IMR-90 (cell line): ENCODE data around the gene IQGAP2. TPM values are rescaled to one million over a fixed set of nuclear protein-coding genes. Genes with fewer than 3 reads are reported as not detected.
A peak's percentile ranks its signal among the peaks of the same experiment; 100 is the strongest.

Experiments used
- ATAC-seq: fragments of 200-7000 bp; cut with Tn5 transposase; 2 replicates; pipeline ENCODE4 v1.9.1; 2020; ENCODE audit warnings: low read depth, mild to moderate bottlenecking, moderate library complexity
- BruUV-seq: library from RNA; stranded (reverse); fragments of 400-500 nt; replicated peaks from 2 replicates; lab custom pipeline; 2021; lab: Mats Ljungman, UMichigan
- CTCF ChIA-PET: fragments of 300-600 bp; formaldehyde crosslinking; extraction: SDS; loops from one replicate; lab custom pipeline; 2021; ENCODE audit warnings: antibody characterized with exemption; lab: Yijun Ruan, JAX
- POLR2A ChIA-PET: fragments of 300-600 bp; sonication (Branson Sonifier 250); formaldehyde crosslinking; loops from one replicate; lab custom pipeline; 2022; ENCODE audit warnings: antibody characterized with exemption; ENCODE audit not compliant: unreplicated experiment; lab: Charles Lee
- DNase-seq: peaks from one replicate; pipeline ENCODE4 v3.0.0; 2013
- H2AFZ ChIP-seq: replicated peaks from 2 replicates; pipeline ENCODE3; 2013; ENCODE audit warnings: low read length, mild to moderate bottlenecking; ENCODE audit not compliant: poor library complexity
- H2AK5ac ChIP-seq: 2 replicates; pipeline ENCODE4 v1.6.1; 2013; ENCODE audit warnings: low read depth, low read length, inconsistent platforms
- H2AK9ac ChIP-seq: replicated peaks from 2 replicates; pipeline ENCODE3; 2013; ENCODE audit warnings: mild to moderate bottlenecking, low read depth, low read length, moderate library complexity; ENCODE audit not compliant: poor library complexity
- H2BK120ac ChIP-seq: 2 replicates; pipeline ENCODE4 v1.6.1; 2013; ENCODE audit warnings: low read depth, low read length, inconsistent platforms
- H2BK15ac ChIP-seq: 3 replicates; pipeline ENCODE4 v1.6.1; 2013; ENCODE audit warnings: low read depth, low read length, inconsistent platforms
- H2BK20ac ChIP-seq: 2 replicates; pipeline ENCODE4 v1.6.1; 2013; ENCODE audit warnings: low read depth, mild to moderate bottlenecking, inconsistent platforms, low read length, moderate library complexity
- H2BK5ac ChIP-seq: 2 replicates; pipeline ENCODE4 v1.6.1; 2013; ENCODE audit warnings: mild to moderate bottlenecking, low read depth, low read length, inconsistent platforms; ENCODE audit not compliant: poor library complexity, severe bottlenecking
- H3K14ac ChIP-seq: replicated peaks from 2 replicates; pipeline ENCODE4 v1.6.1; 2013; ENCODE audit warnings: low read depth, low read length, inconsistent platforms
- H3K18ac ChIP-seq: 2 replicates; pipeline ENCODE4 v1.6.1; 2013; ENCODE audit warnings: low read depth, low read length, control low read depth
- H3K23ac ChIP-seq: 2 replicates; pipeline ENCODE4 v1.6.1; 2013; ENCODE audit warnings: low read depth, low read length, inconsistent platforms
- H3K27ac ChIP-seq: 2 replicates; pipeline ENCODE4 v1.5.1; 2013; ENCODE audit warnings: mild to moderate bottlenecking, control low read depth, low read length; ENCODE audit not compliant: insufficient read depth
- H3K27me3 ChIP-seq: 2 replicates; pipeline ENCODE4 v1.6.1; 2013; ENCODE audit warnings: low read length; ENCODE audit not compliant: control insufficient read depth, insufficient read depth
- H3K36me3 ChIP-seq: 2 replicates; pipeline ENCODE4 v1.6.1; 2013; ENCODE audit warnings: low read length, mixed read lengths; ENCODE audit not compliant: control insufficient read depth, insufficient read depth
- H3K4ac ChIP-seq: 2 replicates; pipeline ENCODE4 v1.6.1; 2013; ENCODE audit warnings: low read depth, low read length, inconsistent platforms
- H3K4me1 ChIP-seq: 2 replicates; pipeline ENCODE4 v1.6.1; 2013; ENCODE audit warnings: low read length, mixed read lengths; ENCODE audit not compliant: control insufficient read depth, insufficient read depth
- H3K4me2 ChIP-seq: 2 replicates; pipeline ENCODE4 v1.6.1; 2013; ENCODE audit warnings: low read depth, mild to moderate bottlenecking, control low read depth, low read length, moderate library complexity
- H3K4me3 ChIP-seq: 2 replicates; pipeline ENCODE4 v1.5.1; 2013; ENCODE audit warnings: low read depth, mild to moderate bottlenecking, control low read depth, low read length, moderate library complexity; ENCODE audit not compliant: insufficient read depth
- H3K56ac ChIP-seq: 2 replicates; pipeline ENCODE4 v1.6.1; 2013; ENCODE audit warnings: low read length, inconsistent platforms; ENCODE audit not compliant: insufficient read depth; ENCODE audit errors: extremely low read depth
- H3K79me1 ChIP-seq, 2 experiments: 2 replicates each; pipeline ENCODE4 v1.6.1; 2013; ENCODE audit warnings: low read length in 2 of 2, inconsistent platforms in 1 of 2, low read depth in 1 of 2
- H3K9ac ChIP-seq: 2 replicates; pipeline ENCODE4 v1.6.1; 2013; ENCODE audit warnings: low read depth, low read length, control low read depth
- H3K9me1 ChIP-seq: 2 replicates; pipeline ENCODE4 v1.6.1; 2013; ENCODE audit warnings: low read length, inconsistent platforms; ENCODE audit not compliant: insufficient read depth
- H3K9me3 ChIP-seq: 2 replicates; pipeline ENCODE4 v1.6.1; 2013; ENCODE audit warnings: low read length; ENCODE audit not compliant: control insufficient read depth, insufficient read depth
- H4K20me1 ChIP-seq: 2 replicates; pipeline ENCODE4 v1.6.1; 2013; ENCODE audit warnings: low read length, inconsistent platforms; ENCODE audit not compliant: insufficient read depth
- H4K5ac ChIP-seq: 2 replicates; pipeline ENCODE4 v1.6.1; 2013; ENCODE audit warnings: mild to moderate bottlenecking, low read depth, low read length, control low read depth
- H4K8ac ChIP-seq, 2 experiments: 2 replicates each; pipeline ENCODE4 v1.6.1; 2013; ENCODE audit warnings: low read depth in 2 of 2, low read length in 2 of 2, control low read depth in 1 of 2, inconsistent platforms in 1 of 2
- H4K91ac ChIP-seq: 2 replicates; pipeline ENCODE4 v1.6.1; 2013; ENCODE audit warnings: low read depth, low read length, inconsistent platforms; ENCODE audit not compliant: insufficient read depth
- BHLHE40 ChIP-seq: fragments of 150-350 bp; IDR thresholded peaks from 2 replicates; pipeline ENCODE4 v1.6.1; 2016; ENCODE audit warnings: mild to moderate bottlenecking, low read depth, low read length
- CHD1 ChIP-seq: IDR thresholded peaks from 2 replicates; pipeline ENCODE4 v1.6.1; 2012; ENCODE audit warnings: low read depth, low read length, improper control_type of control experiment
- CTCF ChIP-seq: conservative IDR thresholded peaks from 2 replicates; pipeline ENCODE4 v1.5.1; 2012; ENCODE audit warnings: mild to moderate bottlenecking, low read depth, low read length, improper control_type of control experiment
- FOS ChIP-seq: fragments of 150-350 bp; IDR thresholded peaks from 2 replicates; pipeline ENCODE4 v1.6.1; 2016; ENCODE audit warnings: low read depth, low read length
- MAFK ChIP-seq: IDR thresholded peaks from 2 replicates; pipeline ENCODE4 v1.6.1; 2012; ENCODE audit warnings: low read depth, low read length, improper control_type of control experiment
- MAZ ChIP-seq: IDR thresholded peaks from 2 replicates; pipeline ENCODE4 v1.6.1; 2012; ENCODE audit warnings: low read depth, mild to moderate bottlenecking, low read length, improper control_type of control experiment, moderate library complexity, borderline replicate concordance
- NFE2L2 ChIP-seq: fragments of 150-350 bp; IDR thresholded peaks from 2 replicates; pipeline ENCODE4 v1.6.1; 2016; ENCODE audit warnings: low read depth, mild to moderate bottlenecking, low read length
- RAD21 ChIP-seq: IDR thresholded peaks from 2 replicates; pipeline ENCODE4 v1.6.1; 2012; ENCODE audit warnings: low read length, improper control_type of control experiment
- RCOR1 ChIP-seq: IDR thresholded peaks from 2 replicates; pipeline ENCODE4 v1.6.1; 2012; ENCODE audit warnings: mild to moderate bottlenecking, low read length, improper control_type of control experiment; ENCODE audit not compliant: insufficient replicate concordance
- RFX5 ChIP-seq: IDR thresholded peaks from 2 replicates; pipeline ENCODE4 v1.8.0; 2012; ENCODE audit warnings: low read depth, mild to moderate bottlenecking, low read length, moderate library complexity
- SMC3 ChIP-seq: fragments of 150-350 bp; IDR thresholded peaks from 2 replicates; pipeline ENCODE4 v1.6.1; 2016; ENCODE audit warnings: low read depth, mild to moderate bottlenecking, antibody characterized with exemption, low read length, moderate library complexity
- WGBS, 2 experiments: methylation state at CpG; one replicate each; pipeline versions ENCODE4 v1.1.5 to v1.1.7; 2013; ENCODE audit warnings: missing lambda C conversion rate in 2 of 2; ENCODE audit not compliant: insufficient read length in 1 of 2; ENCODE audit errors: extremely low coverage in 2 of 2; 5-methylcytosine and 5-hydroxymethylcytosine counted together
- dilution Hi-C: fragments of 300-500 bp; cut with HindIII; formaldehyde crosslinking; loops from one replicate; pipeline ENCODE4 v1.14.3; 2018; ENCODE audit warnings: low sequenced_read_pairs; ENCODE audit not compliant: unreplicated experiment
- in situ Hi-C: fragments of 300-500 bp; cut with MboI; formaldehyde crosslinking; loops from 3 replicates; pipeline ENCODE4 v1.14.3; 2019; ENCODE audit warnings: low sequenced_read_pairs, inconsistent platforms, mixed read lengths
- intact Hi-C: fragments of 100-400 bp; cut with micrococcal nuclease; formaldehyde crosslinking; loops from 2 replicates; pipeline ENCODE4 v1.10.0; 2022
- polyA plus RNA-seq, 3 experiments: library from polyadenylated mRNA; depleted of rRNA; stranded (reverse); fragments of >200 nt; gene quantifications; 2 replicates each; pipeline ENCODE4 v1.2.3, GENCODE V29; 2012; ENCODE audit warnings: low replicate concordance in 1 of 3
- total RNA-seq: library from RNA; depleted of rRNA; stranded (reverse); fragments of >200 nt; gene quantifications from 2 replicates; pipeline ENCODE4 v1.2.3, GENCODE V29; 2012
- TF ChIP-seq, protein P1 (sequence below): fragments of 150-350 bp; IDR thresholded peaks from 2 replicates; pipeline ENCODE4 v1.6.1; 2016; ENCODE audit warnings: low read depth, mild to moderate bottlenecking, low read length, moderate library complexity, borderline replicate concordance
- TF ChIP-seq, protein P2 (sequence below): fragments of 150-350 bp; IDR thresholded peaks from 2 replicates; pipeline ENCODE4 v1.6.1; 2017; ENCODE audit warnings: mild to moderate bottlenecking, antibody characterized with exemption, low read length, low read depth

Gene IQGAP2
- total and polyA plus RNA-seq, 2 of the 4 experiments (the other 2 are of a cell fraction), result 0.21 to 0.36 TPM

GRCh38 chr5:76718880-76719279 is 315.8 kb downstream of the IQGAP2 start:
- H2AK5ac ChIP-seq, result peak overlapping the region; percentile 38; the same call in 1 of the 2 replicates
- no peaks in the 10 kb centered on the region for H3K27me3 ChIP-seq
- H2AFZ ChIP-seq, result no peak overlapping the region
- peaks cover 19% of the 10 kb centered on the region for H3K4me1 ChIP-seq
- peak overlapping the region; percentile 20; the same call in 1 of the 2 replicates for H3K18ac ChIP-seq
- in situ Hi-C loops (loop anchor here (10.0 kb wide), 1 partner anchor 114 kb away; no protein-coding TSS in a partner anchor), intact Hi-C loops (loop anchor here (5.0 kb wide), 5 partner anchors 77 to 313 kb away; partner anchors contain the start of genes AGGF1 and F2RL2), dilution Hi-C loops (no loop called here)
- H2BK20ac ChIP-seq, result 0 out of 2 replicates have a peak overlapping the region, but pooled peaks have one; percentile 22
- 0 out of 2 replicates have a peak overlapping the region, but pooled peaks have one; percentile 93 for H3K4ac ChIP-seq
- DNase-seq, result no peak
- 0 out of 2 replicates have a peak overlapping the region, but pooled peaks have one; percentile 35 for H2BK120ac ChIP-seq
- peaks cover 13 to 70% of the 10 kb centered on the region in 2 experiments for H3K79me1 ChIP-seq
- H3K36me3 ChIP-seq, result peaks cover 9% of the 10 kb centered on the region
- H4K5ac ChIP-seq, result no peak overlapping the region; the same call in 1 of the 2 replicates
- H3K14ac ChIP-seq, result 0 out of 2 replicates have a peak overlapping the region, but pooled peaks have one; percentile 10
- H2BK15ac ChIP-seq, result peak overlapping the region; percentile 36; the same call in 1 of the 3 replicates
- WGBS, 2 experiments, result 89% methylated on average over 3 of the region's 4 CpGs; no CpG with 5 or more reads in 1 of the 2 experiments
- ATAC-seq, result no peak
- H3K23ac ChIP-seq, result no peak overlapping the region
- peak overlapping the region; percentile 90 for H2BK5ac ChIP-seq
- no peaks in the 10 kb centered on the region for H3K9me3 ChIP-seq
- peaks cover 26% of the 10 kb centered on the region for H3K9me1 ChIP-seq
- H3K4me2 ChIP-seq, result peak overlapping the region; percentile 89
- ChIA-PET CTCF (interaction anchor here (1.0 to 1.2 kb wide), 2 partner anchors 55 to 56 kb away, joined by 3 to 4 read pairs; no protein-coding TSS in a partner anchor), POLR2A (interaction anchor here (0.6 kb wide), 1 partner anchor 314 kb away, joined by 3 read pairs; no protein-coding TSS in a partner anchor)
- H3K9ac ChIP-seq, result no peak overlapping the region
- 0 out of 2 replicates have a peak overlapping the region, but pooled peaks have one; percentile 44 for H4K91ac ChIP-seq
- TF ChIP-seq MAFK, result no peak
- TF ChIP-seq BHLHE40, result no peak
- no peak for TF ChIP-seq RAD21
- no peak for TF ChIP-seq FOS
- TF ChIP-seq, protein P1, sequence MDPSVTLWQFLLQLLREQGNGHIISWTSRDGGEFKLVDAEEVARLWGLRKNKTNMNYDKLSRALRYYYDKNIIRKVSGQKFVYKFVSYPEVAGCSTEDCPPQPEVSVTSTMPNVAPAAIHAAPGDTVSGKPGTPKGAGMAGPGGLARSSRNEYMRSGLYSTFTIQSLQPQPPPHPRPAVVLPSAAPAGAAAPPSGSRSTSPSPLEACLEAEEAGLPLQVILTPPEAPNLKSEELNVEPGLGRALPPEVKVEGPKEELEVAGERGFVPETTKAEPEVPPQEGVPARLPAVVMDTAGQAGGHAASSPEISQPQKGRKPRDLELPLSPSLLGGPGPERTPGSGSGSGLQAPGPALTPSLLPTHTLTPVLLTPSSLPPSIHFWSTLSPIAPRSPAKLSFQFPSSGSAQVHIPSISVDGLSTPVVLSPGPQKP, result no peak
- TF ChIP-seq MAZ, result no peak
- TF ChIP-seq CTCF, result no peak
- TF ChIP-seq CHD1, result no peak
- TF ChIP-seq RCOR1, result no peak
- no peak for TF ChIP-seq NFE2L2
- TF ChIP-seq, protein P2, sequence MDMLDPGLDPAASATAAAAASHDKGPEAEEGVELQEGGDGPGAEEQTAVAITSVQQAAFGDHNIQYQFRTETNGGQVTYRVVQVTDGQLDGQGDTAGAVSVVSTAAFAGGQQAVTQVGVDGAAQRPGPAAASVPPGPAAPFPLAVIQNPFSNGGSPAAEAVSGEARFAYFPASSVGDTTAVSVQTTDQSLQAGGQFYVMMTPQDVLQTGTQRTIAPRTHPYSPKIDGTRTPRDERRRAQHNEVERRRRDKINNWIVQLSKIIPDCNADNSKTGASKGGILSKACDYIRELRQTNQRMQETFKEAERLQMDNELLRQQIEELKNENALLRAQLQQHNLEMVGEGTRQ, result no peak
- TF ChIP-seq RFX5, result no peak
- no peak for TF ChIP-seq SMC3
- H3K27ac ChIP-seq, result 0 out of 2 replicates have a peak overlapping the region, but pooled peaks have one; percentile 3
- no peak overlapping the region for H2AK9ac ChIP-seq
- no TSS peak for BruUV-seq
- H4K20me1 ChIP-seq, result peaks cover 46% of the 10 kb centered on the region
- H3K56ac ChIP-seq, result no peak overlapping the region; the same call in 1 of the 2 replicates
- H4K8ac ChIP-seq, result no peak overlapping the region
- no peak overlapping the region for H3K4me3 ChIP-seq
